OCI-LY1 (cell line): ENCODE results near the gene KRR1.

Source experiments
- EZH2 ChIP-seq: fragments of 200-600 bp; sonication (generic), shearing (Covaris generic); IDR thresholded peaks from 2 replicates; pipeline ENCODE4 v1.8.0; 2017; ENCODE audit warnings: borderline replicate concordance, mixed run types, mild to moderate bottlenecking, antibody characterized with exemption, low read length, moderate library complexity, mixed read lengths
- TF ChIP-seq, protein P1 (sequence below): fragments of 200-600 bp; sonication (generic), shearing (Covaris generic); IDR thresholded peaks from 2 replicates; pipeline ENCODE4 v1.5.1; 2017; ENCODE audit warnings: mild to moderate bottlenecking, antibody characterized with exemption, low read length, moderate library complexity, mixed read lengths

GRCh38 chr12:75503866-75504265 is 7.5 kb downstream of the KRR1 start:
- TF ChIP-seq, protein P1, sequence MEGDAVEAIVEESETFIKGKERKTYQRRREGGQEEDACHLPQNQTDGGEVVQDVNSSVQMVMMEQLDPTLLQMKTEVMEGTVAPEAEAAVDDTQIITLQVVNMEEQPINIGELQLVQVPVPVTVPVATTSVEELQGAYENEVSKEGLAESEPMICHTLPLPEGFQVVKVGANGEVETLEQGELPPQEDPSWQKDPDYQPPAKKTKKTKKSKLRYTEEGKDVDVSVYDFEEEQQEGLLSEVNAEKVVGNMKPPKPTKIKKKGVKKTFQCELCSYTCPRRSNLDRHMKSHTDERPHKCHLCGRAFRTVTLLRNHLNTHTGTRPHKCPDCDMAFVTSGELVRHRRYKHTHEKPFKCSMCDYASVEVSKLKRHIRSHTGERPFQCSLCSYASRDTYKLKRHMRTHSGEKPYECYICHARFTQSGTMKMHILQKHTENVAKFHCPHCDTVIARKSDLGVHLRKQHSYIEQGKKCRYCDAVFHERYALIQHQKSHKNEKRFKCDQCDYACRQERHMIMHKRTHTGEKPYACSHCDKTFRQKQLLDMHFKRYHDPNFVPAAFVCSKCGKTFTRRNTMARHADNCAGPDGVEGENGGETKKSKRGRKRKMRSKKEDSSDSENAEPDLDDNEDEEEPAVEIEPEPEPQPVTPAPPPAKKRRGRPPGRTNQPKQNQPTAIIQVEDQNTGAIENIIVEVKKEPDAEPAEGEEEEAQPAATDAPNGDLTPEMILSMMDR, result no peak
- no peak for TF ChIP-seq EZH2
